ENCODE results near the gene MESP2.
"Not testable (repeated sequence)": the region's sequence is repeated elsewhere in the genome, so short reads cannot be mapped to it uniquely, and the experiment has no call there.

The MESP2 gene

DNA sequence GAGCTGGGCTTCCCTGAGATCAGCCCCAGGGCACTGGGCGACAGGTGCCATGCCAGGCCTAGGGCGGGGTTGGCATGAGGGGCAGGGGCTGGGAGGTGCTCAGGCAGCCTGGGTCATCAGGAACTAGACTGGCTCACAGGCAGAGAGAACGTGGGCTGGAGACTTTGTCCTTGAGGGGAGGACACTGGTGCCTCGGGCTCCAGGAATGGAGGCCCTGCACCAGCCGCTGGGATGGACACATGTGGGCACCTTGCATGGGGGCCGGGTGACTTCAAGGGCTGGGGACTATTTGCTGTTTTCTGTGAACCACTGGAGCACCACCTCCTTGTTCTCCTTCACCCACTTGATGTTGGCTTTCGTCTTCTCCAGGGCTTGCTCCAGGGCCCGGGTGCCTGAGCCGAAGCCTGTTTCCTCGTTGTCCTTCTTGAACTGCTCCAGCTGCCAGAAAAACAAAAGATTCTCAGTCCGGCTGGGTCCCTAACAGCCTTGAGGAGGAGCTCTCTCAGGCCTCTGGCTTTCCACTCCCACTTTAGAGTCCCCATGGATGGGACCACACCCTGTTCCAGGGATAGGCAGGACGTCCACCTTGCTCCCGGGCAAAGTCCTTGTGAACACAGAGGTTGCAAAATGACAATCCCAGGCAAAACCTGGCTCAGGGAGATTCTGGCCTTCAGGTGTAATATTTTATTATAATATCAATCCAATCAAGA, 9.1 kb downstream of the MESP2 start:
- Histone ChIP-seq H3K9me3 (peaks cover 0 to 6% (median 5%) of the 10 kb centered on the region in 3 donors), H3K4me3 (no peak overlapping the region), H3K4me1 (peaks cover 0 to 9% (median 0%) of the 10 kb centered on the region in 4 donors), H3K27ac (no peak overlapping the region), H3K27me3 (no peaks in the 10 kb centered on the region), H3K36me3 (peaks cover 0 to 10% (median 6%) of the 10 kb centered on the region in 3 donors)
- DNase-seq = no peak
- intact Hi-C loops (cut with DNase I; ENCODE audit: low total_unique reads) = no loop called here
- TF ChIP-seq, protein P1, sequence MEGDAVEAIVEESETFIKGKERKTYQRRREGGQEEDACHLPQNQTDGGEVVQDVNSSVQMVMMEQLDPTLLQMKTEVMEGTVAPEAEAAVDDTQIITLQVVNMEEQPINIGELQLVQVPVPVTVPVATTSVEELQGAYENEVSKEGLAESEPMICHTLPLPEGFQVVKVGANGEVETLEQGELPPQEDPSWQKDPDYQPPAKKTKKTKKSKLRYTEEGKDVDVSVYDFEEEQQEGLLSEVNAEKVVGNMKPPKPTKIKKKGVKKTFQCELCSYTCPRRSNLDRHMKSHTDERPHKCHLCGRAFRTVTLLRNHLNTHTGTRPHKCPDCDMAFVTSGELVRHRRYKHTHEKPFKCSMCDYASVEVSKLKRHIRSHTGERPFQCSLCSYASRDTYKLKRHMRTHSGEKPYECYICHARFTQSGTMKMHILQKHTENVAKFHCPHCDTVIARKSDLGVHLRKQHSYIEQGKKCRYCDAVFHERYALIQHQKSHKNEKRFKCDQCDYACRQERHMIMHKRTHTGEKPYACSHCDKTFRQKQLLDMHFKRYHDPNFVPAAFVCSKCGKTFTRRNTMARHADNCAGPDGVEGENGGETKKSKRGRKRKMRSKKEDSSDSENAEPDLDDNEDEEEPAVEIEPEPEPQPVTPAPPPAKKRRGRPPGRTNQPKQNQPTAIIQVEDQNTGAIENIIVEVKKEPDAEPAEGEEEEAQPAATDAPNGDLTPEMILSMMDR (IDR thresholded peaks at IDR 0.05) = no peak

DNA sequence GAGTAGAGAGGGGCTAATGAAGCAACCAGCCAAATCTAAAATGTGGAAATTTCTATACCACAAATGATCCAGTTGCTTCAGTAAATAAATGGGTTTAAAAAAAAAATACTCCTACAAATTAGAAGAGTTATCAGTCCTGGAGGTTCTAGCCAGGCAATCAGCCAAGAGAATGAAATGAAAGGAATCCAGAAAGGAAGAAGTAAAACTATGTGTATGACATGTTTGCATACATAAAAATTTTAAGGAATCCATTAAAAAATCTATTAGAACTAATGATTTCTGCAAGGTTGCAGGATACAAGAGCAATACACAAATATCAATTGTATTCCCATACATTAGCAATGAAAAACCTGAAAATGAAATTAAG, 9.6 kb downstream of the MESP2 start:
- Histone ChIP-seq H3K4me1 (peaks cover 0 to 9% (median 0%) of the 10 kb centered on the region in 4 donors), H3K36me3 (peaks cover 0 to 12% (median 10%) of the 10 kb centered on the region in 3 donors), H3K4me3 (no peak overlapping the region), H3K9me3 (peaks cover 0 to 6% (median 5%) of the 10 kb centered on the region in 3 donors), H3K27me3 (no peaks in the 10 kb centered on the region), H3K27ac (no peak overlapping the region)
- TF ChIP-seq, protein P1 (IDR thresholded peaks at IDR 0.05) = no peak
- intact Hi-C loops (cut with DNase I; ENCODE audit: low total_unique reads) = no loop called here
- DNase-seq = no peak

DNA sequence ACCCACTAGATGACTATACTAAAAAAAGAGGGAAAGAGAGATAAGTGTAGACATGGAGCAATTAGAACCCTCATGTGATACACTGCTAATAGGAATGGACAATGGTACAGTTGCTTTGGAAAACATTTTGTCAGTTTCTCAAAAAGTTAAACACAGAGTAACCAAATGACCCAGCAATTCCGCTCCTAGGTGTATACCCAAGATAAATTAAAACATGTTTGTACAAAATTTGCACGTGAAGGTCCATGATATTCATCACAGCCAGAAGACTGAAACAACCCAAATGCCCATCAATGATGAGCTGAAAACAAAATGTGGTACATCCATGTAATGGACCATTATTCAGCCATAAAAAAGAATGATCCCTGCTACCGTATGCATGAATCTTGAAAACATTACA, 11.8 kb downstream of the MESP2 start:
- H3K4me3 ChIP-seq = no peak overlapping the region
- no peak overlapping the region for H3K27ac ChIP-seq
- no peak for DNase-seq
- peaks cover 0 to 6% (median 5%) of the 10 kb centered on the region in 3 donors for H3K9me3 ChIP-seq
- peaks cover 0 to 9% (median 0%) of the 10 kb centered on the region in 4 donors for H3K4me1 ChIP-seq
- H3K36me3 ChIP-seq = peaks cover 0 to 25% (median 15%) of the 10 kb centered on the region in 3 donors
- intact Hi-C loops (cut with DNase I; ENCODE audit: low total_unique reads) = no loop called here
- H3K27me3 ChIP-seq = no peaks in the 10 kb centered on the region
- TF ChIP-seq, protein P1 (IDR thresholded peaks at IDR 0.05) = no peak

DNA sequence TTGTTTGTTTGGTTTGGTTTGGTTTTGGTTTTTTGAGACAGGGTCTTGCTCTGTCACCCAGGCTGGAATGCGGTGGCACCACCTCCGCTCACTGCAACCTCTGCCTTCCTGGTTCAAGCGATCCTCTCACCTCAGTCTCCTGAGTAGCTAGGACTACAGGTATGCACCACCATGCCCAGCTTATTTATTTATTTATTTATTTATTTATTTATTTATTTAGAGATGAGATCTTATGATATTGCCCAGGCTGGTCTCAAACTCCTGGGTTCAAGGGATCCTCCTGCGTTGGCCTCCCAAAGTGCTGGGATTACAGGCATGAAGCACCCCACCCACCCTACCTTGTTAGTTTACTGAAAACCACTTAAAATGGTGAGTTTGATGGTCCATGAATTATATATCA, 12.5 kb downstream of the MESP2 start:
- H3K27ac ChIP-seq; H3K4me1 ChIP-seq; H3K27me3 ChIP-seq; intact Hi-C loops (cut with DNase I; ENCODE audit: low total_unique reads); DNase-seq; H3K9me3 ChIP-seq; H3K4me3 ChIP-seq: not testable (repeated sequence)
- H3K36me3 ChIP-seq = peaks cover 0 to 25% (median 15%) of the 10 kb centered on the region in 3 donors

DNA sequence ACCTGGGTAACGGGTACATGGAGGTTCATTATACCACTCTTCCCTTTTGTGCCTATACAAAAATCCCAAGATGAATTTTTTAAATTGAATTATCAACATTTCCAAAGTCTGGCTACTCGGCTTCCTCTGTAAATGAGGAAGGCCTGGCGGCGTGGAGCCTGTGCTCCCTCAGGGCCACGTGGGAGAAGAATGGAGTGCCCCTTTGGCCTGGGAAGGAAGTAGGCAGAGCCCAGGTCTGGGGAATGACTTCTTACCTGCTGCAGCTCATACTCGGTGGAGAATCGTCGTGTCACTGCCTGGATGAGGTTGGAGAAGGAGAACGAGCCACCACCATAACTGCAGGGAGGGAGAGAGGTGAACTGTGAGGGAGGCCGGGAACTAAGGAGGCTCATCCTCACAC, 14.1 kb downstream of the MESP2 start:
- Histone ChIP-seq H3K9me3 (peaks cover 0 to 6% (median 5%) of the 10 kb centered on the region in 3 donors), H3K27me3 (no peaks in the 10 kb centered on the region), H3K36me3 (peaks cover 0 to 25% (median 15%) of the 10 kb centered on the region in 3 donors), H3K4me1 (peaks cover 0 to 8% (median 4%) of the 10 kb centered on the region in 4 donors), H3K27ac (no peak overlapping the region), H3K4me3 (no peak overlapping the region)
- intact Hi-C loops (cut with DNase I; ENCODE audit: low total_unique reads) = no loop called here
- TF ChIP-seq, protein P1 (IDR thresholded peaks at IDR 0.05) = no peak
- DNase-seq = no peak

DNA sequence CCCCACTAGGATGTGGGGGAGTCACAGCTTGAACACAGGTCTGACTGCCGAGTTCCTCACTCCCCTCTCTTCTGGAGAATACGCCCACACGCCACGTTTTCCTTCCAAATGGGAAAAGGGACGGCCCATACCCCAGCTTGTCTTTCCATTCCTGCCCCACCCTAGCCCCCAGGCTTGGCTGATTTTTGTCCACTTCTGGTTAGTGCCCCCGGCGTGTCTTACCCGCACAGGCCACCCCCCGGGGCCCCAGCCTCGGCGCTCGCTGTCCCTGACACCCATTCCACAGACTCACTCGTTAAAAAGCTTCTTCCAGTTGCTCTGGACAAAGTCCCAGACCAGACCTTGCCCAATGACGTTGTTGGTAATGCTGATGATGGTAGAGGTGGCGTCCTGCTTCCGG, 14.5 kb downstream of the MESP2 start:
- H3K36me3 ChIP-seq = peaks cover 0 to 25% (median 15%) of the 10 kb centered on the region in 3 donors
- H3K4me1 ChIP-seq = peaks cover 0 to 10% (median 4%) of the 10 kb centered on the region in 4 donors
- peaks cover 0 to 6% (median 5%) of the 10 kb centered on the region in 3 donors for H3K9me3 ChIP-seq
- no peak overlapping the region for H3K27ac ChIP-seq
- intact Hi-C loops (cut with DNase I; ENCODE audit: low total_unique reads) = no loop called here
- TF ChIP-seq, protein P1 (IDR thresholded peaks at IDR 0.05) = no peak
- no peak overlapping the region for H3K4me3 ChIP-seq
- H3K27me3 ChIP-seq = no peaks in the 10 kb centered on the region
- DNase-seq = no peak

All from tibial artery (tissue), 4 donors.